ENCODE measurements around the gene MAF. TPM values are rescaled to one million over a fixed set of nuclear protein-coding genes. Genes with fewer than 3 reads are reported as not detected.

The MAF gene
- total RNA-seq, 1 experiment from 2014 or later: 6.6 TPM

DNA sequence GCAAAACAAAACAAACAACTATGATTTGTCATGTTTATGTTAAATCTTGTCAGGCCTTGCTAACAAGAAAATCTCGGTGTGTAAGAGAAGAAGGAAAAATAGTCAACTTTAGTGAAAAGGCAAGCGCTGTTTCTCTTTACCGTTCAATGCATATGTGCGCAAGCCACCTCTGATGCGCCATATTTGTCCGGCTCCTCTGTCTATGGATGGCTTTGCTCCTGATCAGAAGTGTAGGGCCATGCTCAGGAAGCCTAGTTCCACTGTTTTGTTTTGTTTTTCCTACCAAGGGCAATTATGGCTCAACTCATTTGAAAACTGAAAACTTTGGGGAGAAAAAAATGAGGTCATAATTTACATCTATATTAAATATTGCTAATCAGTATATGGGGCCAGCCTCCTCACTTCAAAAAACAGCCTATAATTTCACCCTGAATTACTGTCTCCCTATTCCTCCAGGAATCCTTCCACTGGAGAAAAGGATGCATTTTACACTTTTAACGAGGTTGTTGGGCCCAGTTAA lies 4.5 kb downstream of the MAF start:
- Mint-ChIP-seq H3K4me3 (no peak overlapping the region), H3K27me3 (ENCODE audit: low read depth) (peaks cover 21% of the 10 kb centered on the region), H3K4me1 (peaks cover 62% of the 10 kb centered on the region), H3K27ac (no peak overlapping the region), H3K9me3 (no peaks in the 10 kb centered on the region), H3K36me3 (no peaks in the 10 kb centered on the region)
- TF ChIP-seq SOX15 (CRISPR knock-in tag; IDR thresholded peaks at IDR 0.05): no peak
- no peak for TF ChIP-seq EMX1 (CRISPR knock-in tag; IDR thresholded peaks at IDR 0.05)
- TF ChIP-seq, protein P1, sequence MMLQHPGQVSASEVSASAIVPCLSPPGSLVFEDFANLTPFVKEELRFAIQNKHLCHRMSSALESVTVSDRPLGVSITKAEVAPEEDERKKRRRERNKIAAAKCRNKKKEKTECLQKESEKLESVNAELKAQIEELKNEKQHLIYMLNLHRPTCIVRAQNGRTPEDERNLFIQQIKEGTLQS (CRISPR knock-in tag; conservative IDR thresholded peaks at IDR 0.05): no peak
- no peak for TF ChIP-seq KAT7 (CRISPR knock-in tag; IDR thresholded peaks at IDR 0.05; ENCODE audit: borderline replicate concordance)
- TF ChIP-seq NR2C2 (CRISPR knock-in tag; IDR thresholded peaks at IDR 0.05): no peak
- TF ChIP-seq, protein P2, sequence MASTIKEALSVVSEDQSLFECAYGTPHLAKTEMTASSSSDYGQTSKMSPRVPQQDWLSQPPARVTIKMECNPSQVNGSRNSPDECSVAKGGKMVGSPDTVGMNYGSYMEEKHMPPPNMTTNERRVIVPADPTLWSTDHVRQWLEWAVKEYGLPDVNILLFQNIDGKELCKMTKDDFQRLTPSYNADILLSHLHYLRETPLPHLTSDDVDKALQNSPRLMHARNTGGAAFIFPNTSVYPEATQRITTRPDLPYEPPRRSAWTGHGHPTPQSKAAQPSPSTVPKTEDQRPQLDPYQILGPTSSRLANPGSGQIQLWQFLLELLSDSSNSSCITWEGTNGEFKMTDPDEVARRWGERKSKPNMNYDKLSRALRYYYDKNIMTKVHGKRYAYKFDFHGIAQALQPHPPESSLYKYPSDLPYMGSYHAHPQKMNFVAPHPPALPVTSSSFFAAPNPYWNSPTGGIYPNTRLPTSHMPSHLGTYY (CRISPR knock-in tag; IDR thresholded peaks at IDR 0.05): no peak
- no peak for TF ChIP-seq RELA (CRISPR knock-in tag; IDR thresholded peaks at IDR 0.05; ENCODE audit: borderline replicate concordance)
- TF ChIP-seq ZNF317 (CRISPR knock-in tag; IDR thresholded peaks at IDR 0.05; ENCODE audit: borderline replicate concordance, low read depth): no peak
- no peak for TF ChIP-seq ELF4 (CRISPR knock-in tag; IDR thresholded peaks at IDR 0.05; ENCODE audit: low read depth)
- no peak for DNase-seq (ENCODE audit: low spot score)
- ChIA-PET CTCF (no interaction called here), POLR2A (no interaction called here)
- ATAC-seq: no peak

DNA sequence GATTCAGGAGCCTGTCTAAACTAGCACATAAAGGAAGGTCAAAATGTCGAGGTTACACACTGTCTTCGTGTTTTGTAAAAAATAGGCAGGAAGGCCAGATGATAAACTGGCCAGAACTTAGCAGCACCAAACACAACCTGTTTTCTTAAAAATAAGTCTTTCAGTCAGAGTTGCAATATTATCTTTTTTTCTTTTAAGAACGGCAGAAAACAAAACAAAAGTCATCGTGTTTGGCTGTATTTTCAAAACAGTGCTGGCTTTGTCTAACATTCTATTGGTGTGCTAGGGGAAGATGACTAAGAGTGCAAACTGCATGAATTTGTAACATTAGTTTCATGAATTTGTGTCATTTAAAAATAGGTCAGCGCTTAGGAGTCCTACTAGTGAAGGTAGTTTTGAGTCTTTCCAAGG lies 5.3 kb downstream of the MAF start:
- no peak overlapping the region for H3K4me3 Mint-ChIP-seq
- no peaks in the 10 kb centered on the region for H3K36me3 Mint-ChIP-seq
- peaks cover 68% of the 10 kb centered on the region for H3K4me1 Mint-ChIP-seq
- TF ChIP-seq, protein P3, sequence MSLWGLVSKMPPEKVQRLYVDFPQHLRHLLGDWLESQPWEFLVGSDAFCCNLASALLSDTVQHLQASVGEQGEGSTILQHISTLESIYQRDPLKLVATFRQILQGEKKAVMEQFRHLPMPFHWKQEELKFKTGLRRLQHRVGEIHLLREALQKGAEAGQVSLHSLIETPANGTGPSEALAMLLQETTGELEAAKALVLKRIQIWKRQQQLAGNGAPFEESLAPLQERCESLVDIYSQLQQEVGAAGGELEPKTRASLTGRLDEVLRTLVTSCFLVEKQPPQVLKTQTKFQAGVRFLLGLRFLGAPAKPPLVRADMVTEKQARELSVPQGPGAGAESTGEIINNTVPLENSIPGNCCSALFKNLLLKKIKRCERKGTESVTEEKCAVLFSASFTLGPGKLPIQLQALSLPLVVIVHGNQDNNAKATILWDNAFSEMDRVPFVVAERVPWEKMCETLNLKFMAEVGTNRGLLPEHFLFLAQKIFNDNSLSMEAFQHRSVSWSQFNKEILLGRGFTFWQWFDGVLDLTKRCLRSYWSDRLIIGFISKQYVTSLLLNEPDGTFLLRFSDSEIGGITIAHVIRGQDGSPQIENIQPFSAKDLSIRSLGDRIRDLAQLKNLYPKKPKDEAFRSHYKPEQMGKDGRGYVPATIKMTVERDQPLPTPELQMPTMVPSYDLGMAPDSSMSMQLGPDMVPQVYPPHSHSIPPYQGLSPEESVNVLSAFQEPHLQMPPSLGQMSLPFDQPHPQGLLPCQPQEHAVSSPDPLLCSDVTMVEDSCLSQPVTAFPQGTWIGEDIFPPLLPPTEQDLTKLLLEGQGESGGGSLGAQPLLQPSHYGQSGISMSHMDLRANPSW (CRISPR knock-in tag; conservative IDR thresholded peaks at IDR 0.05; ENCODE audit: low read depth): no peak
- TF ChIP-seq FOXK1 (CRISPR knock-in tag; IDR thresholded peaks at IDR 0.05) (no peak), ZBTB21 (CRISPR knock-in tag; IDR thresholded peaks at IDR 0.05; ENCODE audit: borderline replicate concordance) (no peak), SMAD4 (CRISPR knock-in tag; IDR thresholded peaks at IDR 0.05) (no peak), TP53 (CRISPR knock-in tag; IDR thresholded peaks at IDR 0.05) (no peak), MXD4 (CRISPR knock-in tag; IDR thresholded peaks at IDR 0.05; ENCODE audit: borderline replicate concordance) (no peak)
- H3K27me3 Mint-ChIP-seq (ENCODE audit: low read depth): peaks cover 23% of the 10 kb centered on the region
- H3K9me3 Mint-ChIP-seq: no peaks in the 10 kb centered on the region
- ChIA-PET CTCF (interaction anchor here (1.3 kb wide), 1 partner anchor 261 kb away, joined by 4 read pairs; no protein-coding TSS in a partner anchor), POLR2A (no interaction called here)
- DNase-seq (ENCODE audit: low spot score): no peak
- no peak overlapping the region for H3K27ac Mint-ChIP-seq
- no peak for ATAC-seq

DNA sequence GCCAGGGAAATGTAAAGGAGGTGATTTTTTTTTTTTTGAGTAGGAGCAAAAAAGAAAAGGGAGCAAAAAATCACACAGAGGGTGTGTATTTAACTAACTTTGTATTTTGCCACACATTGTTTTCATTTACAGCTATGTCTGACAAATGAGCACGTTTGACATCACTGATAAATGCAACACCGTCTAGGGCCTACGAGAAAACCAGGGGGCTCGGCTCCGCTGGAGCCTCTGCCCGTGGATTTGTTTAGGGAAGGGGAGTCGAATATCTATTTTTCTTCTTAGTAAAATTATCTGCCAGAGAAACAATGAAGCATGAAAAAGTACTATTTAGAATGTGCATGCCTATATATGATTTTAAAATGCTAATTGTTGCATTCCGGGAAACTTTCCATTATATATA lies 6.8 kb downstream of the MAF start:
- Mint-ChIP-seq H3K4me3 (no peak overlapping the region), H3K27ac (no peak overlapping the region), H3K9me3 (no peaks in the 10 kb centered on the region), H3K27me3 (ENCODE audit: low read depth) (peaks cover 25% of the 10 kb centered on the region), H3K36me3 (no peaks in the 10 kb centered on the region), H3K4me1 (peaks cover 75% of the 10 kb centered on the region)
- DNase-seq (ENCODE audit: low spot score): no peak
- ChIA-PET CTCF (no interaction called here), POLR2A (no interaction called here)
- TF ChIP-seq JAZF1 (CRISPR knock-in tag; IDR thresholded peaks at IDR 0.05) (no peak), CREB1 (CRISPR knock-in tag; IDR thresholded peaks at IDR 0.05) (no peak), ZNF232 (CRISPR knock-in tag; IDR thresholded peaks at IDR 0.05) (no peak), ATF1 (CRISPR knock-in tag; IDR thresholded peaks at IDR 0.05) (no peak), MXD4 (CRISPR knock-in tag; IDR thresholded peaks at IDR 0.05; ENCODE audit: borderline replicate concordance) (no peak), HMGA2 (CRISPR knock-in tag; IDR thresholded peaks at IDR 0.05) (no peak), OVOL2 (CRISPR knock-in tag; IDR thresholded peaks at IDR 0.05; ENCODE audit: borderline replicate concordance) (no peak), ZBTB21 (CRISPR knock-in tag; IDR thresholded peaks at IDR 0.05; ENCODE audit: borderline replicate concordance) (no peak), SP1 (CRISPR knock-in tag; conservative IDR thresholded peaks at IDR 0.05) (no peak), ESRRA (CRISPR knock-in tag; IDR thresholded peaks at IDR 0.05; ENCODE audit: borderline replicate concordance) (no peak), GTF2I (CRISPR knock-in tag; conservative IDR thresholded peaks at IDR 0.05) (no peak)
- TF ChIP-seq, protein P4, sequence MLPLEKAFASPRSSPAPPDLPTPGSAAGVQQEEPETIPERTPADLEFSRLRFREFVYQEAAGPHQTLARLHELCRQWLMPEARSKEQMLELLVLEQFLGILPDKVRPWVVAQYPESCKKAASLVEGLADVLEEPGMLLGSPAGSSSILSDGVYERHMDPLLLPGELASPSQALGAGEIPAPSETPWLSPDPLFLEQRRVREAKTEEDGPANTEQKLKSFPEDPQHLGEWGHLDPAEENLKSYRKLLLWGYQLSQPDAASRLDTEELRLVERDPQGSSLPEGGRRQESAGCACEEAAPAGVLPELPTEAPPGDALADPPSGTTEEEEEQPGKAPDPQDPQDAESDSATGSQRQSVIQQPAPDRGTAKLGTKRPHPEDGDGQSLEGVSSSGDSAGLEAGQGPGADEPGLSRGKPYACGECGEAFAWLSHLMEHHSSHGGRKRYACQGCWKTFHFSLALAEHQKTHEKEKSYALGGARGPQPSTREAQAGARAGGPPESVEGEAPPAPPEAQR (CRISPR knock-in tag; IDR thresholded peaks at IDR 0.05): no peak
- TF ChIP-seq, protein P5, sequence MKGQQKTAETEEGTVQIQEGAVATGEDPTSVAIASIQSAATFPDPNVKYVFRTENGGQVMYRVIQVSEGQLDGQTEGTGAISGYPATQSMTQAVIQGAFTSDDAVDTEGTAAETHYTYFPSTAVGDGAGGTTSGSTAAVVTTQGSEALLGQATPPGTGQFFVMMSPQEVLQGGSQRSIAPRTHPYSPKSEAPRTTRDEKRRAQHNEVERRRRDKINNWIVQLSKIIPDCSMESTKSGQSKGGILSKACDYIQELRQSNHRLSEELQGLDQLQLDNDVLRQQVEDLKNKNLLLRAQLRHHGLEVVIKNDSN (CRISPR knock-in tag; IDR thresholded peaks at IDR 0.05): no peak
- ATAC-seq: no peak
